ENCODE measurements around the gene DAPK2. TPM values are rescaled to one million over a fixed set of nuclear protein-coding genes. Genes with fewer than 3 reads are reported as not detected.

DAPK2 gene
- total and polyA plus RNA-seq, 2 of the 13 experiments (the other 11 are each of a cell fraction or from before 2014, with no cell fraction given) = 0.33 to 0.63 TPM

DNA sequence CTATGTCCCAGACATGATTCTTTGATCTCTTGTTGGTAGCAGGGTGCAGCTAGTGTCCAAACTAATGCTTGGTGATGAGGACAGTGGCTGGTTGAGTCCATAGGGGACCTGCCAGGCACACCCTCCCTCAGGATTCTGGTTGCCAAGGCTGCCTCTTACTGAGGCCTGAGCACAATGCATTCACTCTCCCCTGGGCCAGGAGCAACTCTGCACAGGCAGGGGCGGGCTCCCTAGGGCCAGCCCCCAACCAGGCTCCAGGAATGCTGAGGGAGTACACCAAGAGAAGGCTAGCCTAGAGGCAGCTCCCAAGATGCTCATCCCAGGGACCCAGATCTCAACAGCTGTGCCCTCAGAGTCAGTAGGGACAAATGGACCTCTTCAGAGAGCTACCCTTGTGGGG lies 166.3 kb downstream of the DAPK2 start:
- no peak overlapping the region for H3K27ac ChIP-seq (ENCODE audit: extremely low read length, insufficient read depth, low read length)
- in situ Hi-C loops (cut with HindIII; ENCODE audit: extremely low pct_ligation_motif_present, low pct_unique_long_range_greater_than_20kb) = no loop called here
- FAIRE-seq (no peak), DNase-seq (ENCODE audit: low spot score) (no peak), ATAC-seq (no peak)
- H3K79me2 ChIP-seq (ENCODE audit: insufficient read depth, low read length) = no peaks in the 10 kb centered on the region
- ChIA-PET CTCF (ENCODE audit: low intra/inter-chr PET ratio, low total read pairs) (no interaction called here), POLR2A (no interaction called here)
- intact Hi-C loops (cut with micrococcal nuclease; ENCODE audit: unreplicated experiment) = no loop called here
- TF ChIP-seq NBN (conservative IDR thresholded peaks at IDR 0.05) (no peak), MIXL1 (CRISPR knock-in tag; IDR thresholded peaks at IDR 0.05) (no peak), ZNF562 (CRISPR knock-in tag; IDR thresholded peaks at IDR 0.05; ENCODE audit: borderline replicate concordance) (no peak), ZNF644 (CRISPR knock-in tag; IDR thresholded peaks at IDR 0.05; ENCODE audit: low read depth) (no peak), CENPX (CRISPR knock-in tag; IDR thresholded peaks at IDR 0.05) (no peak), GABPB1 (CRISPR knock-in tag; IDR thresholded peaks at IDR 0.05) (no peak), SUZ12 (IDR thresholded peaks at IDR 0.05; ENCODE audit: low read depth, low read length) (no peak), DMAP1 (CRISPR knock-in tag; IDR thresholded peaks at IDR 0.05) (no peak), TBP (CRISPR knock-in tag; IDR thresholded peaks at IDR 0.05) (no peak)
- H2AFZ ChIP-seq (ENCODE audit: low read length) = no peak overlapping the region
- no peaks in the 10 kb centered on the region for H3K9me3 ChIP-seq (ENCODE audit: low read length)
- no peak overlapping the region for H3K9ac ChIP-seq (ENCODE audit: insufficient read depth, low read depth, low read length)
- no peaks in the 10 kb centered on the region for H3K36me3 ChIP-seq (replicated peaks in 1 of 2; ENCODE audit: control insufficient read depth in 1 of 2, insufficient read depth in 2 of 2, low read length in 2 of 2)
- no TSS peak for BruUV-seq (replicated peaks)
- no peak overlapping the region for H3K4me3 ChIP-seq (replicated peaks in 1 of 3; ENCODE audit: insufficient read depth in 1 of 3, low read depth in 2 of 3, low read length in 3 of 3)
- no CpG with 5 or more reads among the region's 1 CpG for whole genome bisulfite sequencing (ENCODE audit: low lambda C conversion rate)
- no peak overlapping the region for H3K4me2 ChIP-seq (ENCODE audit: low read depth, low read length)
- H4K20me1 ChIP-seq (ENCODE audit: insufficient read depth, low read length) = no peaks in the 10 kb centered on the region
- no peaks in the 10 kb centered on the region for H3K4me1 ChIP-seq (ENCODE audit: insufficient read depth, low read length)
- H3K27me3 ChIP-seq (ENCODE audit: control insufficient read depth in 1 of 2, insufficient read depth in 2 of 2, low read length in 2 of 2) = peaks cover 2 to 9% of the 10 kb centered on the region in 2 experiments; a peak in 3 of 5 replicates

- no peak overlapping the region for H3K4me2 ChIP-seq (ENCODE audit: low read depth, low read length)
- CTCF ChIA-PET (ENCODE audit: low intra/inter-chr PET ratio, low total read pairs) = no interaction called here
- WGBS (ENCODE audit: low lambda C conversion rate) = 34% methylated on average over 3 of the region's 3 CpGs
- H3K4me1 ChIP-seq (ENCODE audit: insufficient read depth, low read length) = no peaks in the 10 kb centered on the region
- FAIRE-seq (no peak), DNase-seq (ENCODE audit: low spot score) (no peak), ATAC-seq (no peak)
- in situ Hi-C loops (cut with HindIII; ENCODE audit: extremely low pct_ligation_motif_present, low pct_unique_long_range_greater_than_20kb) = no loop called here
- no peaks in the 10 kb centered on the region for H3K36me3 ChIP-seq (replicated peaks in 1 of 2; ENCODE audit: control insufficient read depth in 1 of 2, insufficient read depth in 2 of 2, low read length in 2 of 2)
- H3K27me3 ChIP-seq (ENCODE audit: control insufficient read depth in 1 of 2, insufficient read depth in 2 of 2, low read length in 2 of 2) = peaks cover 2 to 9% of the 10 kb centered on the region in 2 experiments; a peak in 3 of 5 replicates
- H3K27ac ChIP-seq (ENCODE audit: extremely low read length, insufficient read depth, low read length) = no peak overlapping the region
- H3K9ac ChIP-seq (ENCODE audit: insufficient read depth, low read depth, low read length) = no peak overlapping the region
- H3K79me2 ChIP-seq (ENCODE audit: insufficient read depth, low read length) = no peaks in the 10 kb centered on the region
- no peaks in the 10 kb centered on the region for H4K20me1 ChIP-seq (ENCODE audit: insufficient read depth, low read length)
- intact Hi-C loops (cut with micrococcal nuclease; ENCODE audit: unreplicated experiment) = no loop called here
- no TSS peak for BruUV-seq (replicated peaks)
- no peak overlapping the region for H2AFZ ChIP-seq (ENCODE audit: low read length)
- H3K4me3 ChIP-seq (replicated peaks in 1 of 3; ENCODE audit: insufficient read depth in 1 of 3, low read depth in 2 of 3, low read length in 3 of 3) = no peak overlapping the region
- POLR2A ChIA-PET = no interaction called here
- H3K9me3 ChIP-seq (ENCODE audit: low read length) = no peaks in the 10 kb centered on the region
- TF ChIP-seq ZNF572 (CRISPR knock-in tag; IDR thresholded peaks at IDR 0.05) (no peak), ZNF567 (CRISPR knock-in tag; IDR thresholded peaks at IDR 0.05; ENCODE audit: borderline replicate concordance) (no peak), YEATS4 (CRISPR knock-in tag; IDR thresholded peaks at IDR 0.05; ENCODE audit: borderline replicate concordance) (no peak), ZNF333 (CRISPR knock-in tag; IDR thresholded peaks at IDR 0.05; ENCODE audit: borderline replicate concordance) (no peak), PHF21A (CRISPR knock-in tag; IDR thresholded peaks at IDR 0.05) (no peak), RBAK (CRISPR knock-in tag; IDR thresholded peaks at IDR 0.05) (no peak), GATA4 (IDR thresholded peaks at IDR 0.05; ENCODE audit: borderline replicate concordance, low read depth) (no peak), KMT2B (CRISPR knock-in tag; IDR thresholded peaks at IDR 0.05) (no peak), ZNF879 (CRISPR knock-in tag; IDR thresholded peaks at IDR 0.05) (no peak)
- TF ChIP-seq, protein P1, sequence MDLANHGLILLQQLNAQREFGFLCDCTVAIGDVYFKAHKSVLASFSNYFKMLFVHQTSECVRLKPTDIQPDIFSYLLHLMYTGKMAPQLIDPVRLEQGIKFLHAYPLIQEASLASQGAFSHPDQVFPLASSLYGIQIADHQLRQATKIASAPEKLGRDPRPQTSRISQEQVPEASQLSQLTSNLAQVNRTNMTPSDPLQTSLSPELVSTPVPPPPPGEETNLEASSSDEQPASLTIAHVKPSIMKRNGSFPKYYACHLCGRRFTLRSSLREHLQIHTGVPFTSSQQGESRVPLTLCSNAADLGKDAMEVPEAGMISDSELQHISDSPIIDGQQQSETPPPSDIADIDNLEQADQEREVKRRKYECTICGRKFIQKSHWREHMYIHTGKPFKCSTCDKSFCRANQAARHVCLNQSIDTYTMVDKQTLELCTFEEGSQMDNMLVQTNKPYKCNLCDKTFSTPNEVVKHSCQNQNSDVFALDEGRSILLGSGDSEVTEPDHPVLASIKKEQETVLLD (CRISPR knock-in tag; IDR thresholded peaks at IDR 0.05; ENCODE audit: low read depth) = no peak
- TF ChIP-seq, protein P2, sequence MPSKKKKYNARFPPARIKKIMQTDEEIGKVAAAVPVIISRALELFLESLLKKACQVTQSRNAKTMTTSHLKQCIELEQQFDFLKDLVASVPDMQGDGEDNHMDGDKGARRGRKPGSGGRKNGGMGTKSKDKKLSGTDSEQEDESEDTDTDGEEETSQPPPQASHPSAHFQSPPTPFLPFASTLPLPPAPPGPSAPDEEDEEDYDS (CRISPR knock-in tag; IDR thresholded peaks at IDR 0.05) = no peak
- TF ChIP-seq, protein P3, sequence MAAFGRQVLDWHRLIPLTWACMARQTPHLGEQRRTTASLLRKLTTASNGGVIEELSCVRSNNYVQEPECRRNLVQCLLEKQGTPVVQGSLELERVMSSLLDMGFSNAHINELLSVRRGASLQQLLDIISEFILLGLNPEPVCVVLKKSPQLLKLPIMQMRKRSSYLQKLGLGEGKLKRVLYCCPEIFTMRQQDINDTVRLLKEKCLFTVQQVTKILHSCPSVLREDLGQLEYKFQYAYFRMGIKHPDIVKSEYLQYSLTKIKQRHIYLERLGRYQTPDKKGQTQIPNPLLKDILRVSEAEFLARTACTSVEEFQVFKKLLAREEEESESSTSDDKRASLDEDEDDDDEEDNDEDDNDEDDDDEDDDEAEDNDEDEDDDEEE (CRISPR knock-in tag; IDR thresholded peaks at IDR 0.05) = no peak
Measured at GRCh38 chr15:63879211-63879610, 167.1 kb downstream of the DAPK2 start.

All from HepG2 (cell line).